ENCODE data around the gene DHX30. TPM values are rescaled to one million over a fixed set of nuclear protein-coding genes. Genes with fewer than 3 reads are reported as not detected.

DHX30 gene
- total RNA-seq, 1 donor, result 51.5 TPM

DNA sequence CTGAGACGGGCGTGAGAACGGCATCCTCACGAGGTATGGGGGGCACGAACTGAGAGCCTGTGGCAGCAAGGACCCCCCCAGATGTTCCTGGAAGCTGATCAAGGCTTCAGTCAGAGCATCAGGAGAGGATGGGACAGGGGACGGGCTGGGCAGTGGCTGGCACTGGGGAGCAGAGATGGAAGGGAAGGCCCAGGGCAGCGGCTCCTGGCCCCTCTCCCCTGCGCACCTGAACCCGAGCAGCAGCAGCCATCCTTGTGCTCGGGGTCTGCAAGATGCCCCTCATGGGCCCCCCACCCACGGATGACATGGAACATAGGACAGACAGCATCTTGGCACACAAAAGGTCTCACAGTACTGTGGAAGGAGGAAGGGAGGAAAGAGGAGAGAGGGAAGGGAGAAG lies 51.3 kb downstream of the DHX30 start:
- no peak overlapping the region for H3K4me3 ChIP-seq (ENCODE audit: low read depth, low read length)
- DNase-seq (ENCODE audit: low read depth), result no peak
- TF ChIP-seq, protein P1, sequence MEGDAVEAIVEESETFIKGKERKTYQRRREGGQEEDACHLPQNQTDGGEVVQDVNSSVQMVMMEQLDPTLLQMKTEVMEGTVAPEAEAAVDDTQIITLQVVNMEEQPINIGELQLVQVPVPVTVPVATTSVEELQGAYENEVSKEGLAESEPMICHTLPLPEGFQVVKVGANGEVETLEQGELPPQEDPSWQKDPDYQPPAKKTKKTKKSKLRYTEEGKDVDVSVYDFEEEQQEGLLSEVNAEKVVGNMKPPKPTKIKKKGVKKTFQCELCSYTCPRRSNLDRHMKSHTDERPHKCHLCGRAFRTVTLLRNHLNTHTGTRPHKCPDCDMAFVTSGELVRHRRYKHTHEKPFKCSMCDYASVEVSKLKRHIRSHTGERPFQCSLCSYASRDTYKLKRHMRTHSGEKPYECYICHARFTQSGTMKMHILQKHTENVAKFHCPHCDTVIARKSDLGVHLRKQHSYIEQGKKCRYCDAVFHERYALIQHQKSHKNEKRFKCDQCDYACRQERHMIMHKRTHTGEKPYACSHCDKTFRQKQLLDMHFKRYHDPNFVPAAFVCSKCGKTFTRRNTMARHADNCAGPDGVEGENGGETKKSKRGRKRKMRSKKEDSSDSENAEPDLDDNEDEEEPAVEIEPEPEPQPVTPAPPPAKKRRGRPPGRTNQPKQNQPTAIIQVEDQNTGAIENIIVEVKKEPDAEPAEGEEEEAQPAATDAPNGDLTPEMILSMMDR (IDR thresholded peaks at IDR 0.05; ENCODE audit: insufficient read depth, low read length), result no peak

DNA sequence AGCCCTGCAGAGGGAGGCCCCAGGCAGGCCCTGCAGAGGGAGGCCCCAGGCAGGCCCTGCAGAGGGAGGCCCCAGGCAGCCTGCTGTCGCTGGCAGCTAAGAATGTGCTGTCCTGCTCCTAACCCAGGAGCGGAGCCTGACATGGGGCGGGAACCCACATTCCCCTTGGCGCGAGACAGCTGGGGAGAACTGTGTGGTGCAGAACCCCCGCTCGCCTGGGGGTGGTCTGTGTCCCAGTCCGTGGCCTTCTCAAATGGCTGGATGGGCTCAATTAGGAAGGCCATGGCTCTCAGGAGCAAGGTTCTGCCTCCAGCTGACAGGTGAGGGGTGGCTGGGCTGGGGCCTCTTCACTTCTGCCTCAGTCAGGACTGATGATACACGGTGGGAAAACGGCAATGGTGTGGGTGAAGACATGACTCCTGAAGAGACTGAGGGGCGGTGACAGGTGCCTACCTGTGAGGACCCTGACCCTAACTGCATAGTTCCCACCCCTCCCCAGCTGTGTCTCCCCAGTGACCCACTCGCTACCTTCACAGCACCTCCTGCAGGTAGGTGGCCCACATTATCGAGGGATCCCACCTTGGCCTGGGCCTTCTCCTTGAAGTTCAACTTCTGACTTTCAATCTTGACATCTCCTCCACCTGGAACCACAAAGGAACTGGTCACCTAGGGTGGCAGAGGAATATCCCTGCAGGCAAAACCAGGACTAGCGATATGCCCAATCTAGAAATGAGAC lies 52.0 kb downstream of the DHX30 start:
- no peak for DNase-seq (ENCODE audit: low read depth)
- H3K4me3 ChIP-seq (ENCODE audit: low read depth, low read length), result no peak overlapping the region
- TF ChIP-seq, protein P1 (IDR thresholded peaks at IDR 0.05; ENCODE audit: insufficient read depth, low read length), result no peak

DNA sequence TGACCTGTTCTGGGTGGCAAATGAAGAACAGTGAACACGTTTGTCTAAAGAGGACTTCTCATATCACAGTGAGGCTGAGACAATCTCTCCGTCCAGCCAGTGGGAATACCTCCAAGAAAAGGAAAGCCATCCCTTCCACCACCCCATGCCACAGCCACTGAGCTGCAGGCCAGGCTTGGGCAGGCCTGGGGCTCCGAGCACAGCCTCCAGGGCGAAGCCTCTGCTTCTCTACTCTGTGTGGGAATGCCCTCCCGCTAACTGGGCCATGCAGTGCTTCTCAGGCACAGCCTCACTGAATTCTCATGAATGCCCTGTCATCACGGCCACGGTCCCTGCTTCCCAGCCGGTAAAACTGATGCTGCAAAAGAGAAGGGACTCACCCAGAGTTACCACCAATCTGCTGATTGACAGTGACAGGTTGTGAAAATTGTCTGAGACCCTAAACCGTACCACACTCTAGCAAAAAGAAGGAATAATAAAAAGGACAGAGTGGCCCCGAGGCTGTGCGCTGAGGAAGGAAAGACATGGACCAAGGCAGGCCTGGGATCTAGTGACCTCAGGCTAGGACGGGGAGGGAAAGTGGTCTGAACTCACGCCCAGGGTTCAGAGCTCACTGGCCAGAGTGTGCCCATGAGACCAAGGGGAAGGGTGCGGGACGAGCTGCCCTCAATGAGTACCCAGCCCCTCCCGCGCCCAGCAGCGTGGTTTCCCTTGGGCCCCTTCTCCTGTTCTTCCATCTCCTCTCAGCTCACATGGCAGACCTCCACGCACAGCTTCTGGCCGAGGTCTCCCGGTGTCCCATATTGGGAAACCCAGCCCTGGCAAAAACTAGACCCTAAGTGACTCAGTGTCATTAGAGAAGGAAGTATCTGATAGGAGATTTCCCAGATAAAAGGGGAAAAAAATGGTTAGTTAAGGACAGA lies 52.8 kb downstream of the DHX30 start:
- TF ChIP-seq, protein P1 (IDR thresholded peaks at IDR 0.05; ENCODE audit: insufficient read depth, low read length), result no peak
- DNase-seq (ENCODE audit: low read depth), result no peak
- H3K4me3 ChIP-seq (ENCODE audit: low read depth, low read length), result no peak overlapping the region

DNA sequence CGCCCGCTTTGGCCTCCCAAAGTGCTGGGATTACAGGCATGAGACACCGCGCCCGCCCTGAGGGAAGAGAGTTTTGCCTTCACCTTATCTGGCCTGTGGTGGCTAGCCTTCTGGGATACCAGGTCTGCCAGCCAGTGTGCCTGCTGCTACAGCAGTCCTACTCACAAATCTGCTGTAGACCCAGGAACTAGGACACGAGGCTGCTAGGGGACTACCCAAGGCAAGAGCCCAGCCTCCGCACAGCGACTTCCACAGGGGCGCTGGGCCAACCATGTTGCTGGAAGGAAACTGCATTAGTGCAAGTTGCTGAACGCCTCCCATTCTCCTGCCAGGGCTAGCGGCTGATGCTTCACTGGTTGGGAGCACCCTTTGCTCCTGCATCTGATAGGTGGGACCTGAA lies 53.7 kb downstream of the DHX30 start:
- TF ChIP-seq, protein P1 (IDR thresholded peaks at IDR 0.05; ENCODE audit: insufficient read depth, low read length), result no peak
- H3K4me3 ChIP-seq (ENCODE audit: low read depth, low read length), result no peak overlapping the region
- DNase-seq (ENCODE audit: low read depth), result no peak

DNA sequence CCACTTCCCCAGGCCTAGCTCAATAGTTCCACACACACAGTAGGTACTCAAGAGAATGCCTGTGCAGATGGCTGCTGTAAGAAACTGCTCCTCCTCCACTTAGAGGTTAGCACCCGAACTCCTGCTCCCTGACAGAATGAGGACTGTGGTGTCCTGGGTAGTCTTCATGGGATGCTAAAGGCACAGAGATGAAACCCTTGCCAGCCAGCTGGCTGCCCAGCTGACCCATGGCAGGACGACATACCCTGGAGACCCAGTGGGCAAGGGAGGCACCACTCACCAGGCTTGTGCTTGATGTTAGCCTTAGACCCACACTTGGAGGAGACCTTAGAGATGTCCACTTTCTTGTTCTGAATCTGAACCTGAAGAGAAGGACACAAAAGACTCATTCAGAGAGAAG lies 54.2 kb downstream of the DHX30 start:
- DNase-seq (ENCODE audit: low read depth), result no peak
- TF ChIP-seq, protein P1 (IDR thresholded peaks at IDR 0.05; ENCODE audit: insufficient read depth, low read length), result no peak
- H3K4me3 ChIP-seq (ENCODE audit: low read depth, low read length), result no peak overlapping the region

DNA sequence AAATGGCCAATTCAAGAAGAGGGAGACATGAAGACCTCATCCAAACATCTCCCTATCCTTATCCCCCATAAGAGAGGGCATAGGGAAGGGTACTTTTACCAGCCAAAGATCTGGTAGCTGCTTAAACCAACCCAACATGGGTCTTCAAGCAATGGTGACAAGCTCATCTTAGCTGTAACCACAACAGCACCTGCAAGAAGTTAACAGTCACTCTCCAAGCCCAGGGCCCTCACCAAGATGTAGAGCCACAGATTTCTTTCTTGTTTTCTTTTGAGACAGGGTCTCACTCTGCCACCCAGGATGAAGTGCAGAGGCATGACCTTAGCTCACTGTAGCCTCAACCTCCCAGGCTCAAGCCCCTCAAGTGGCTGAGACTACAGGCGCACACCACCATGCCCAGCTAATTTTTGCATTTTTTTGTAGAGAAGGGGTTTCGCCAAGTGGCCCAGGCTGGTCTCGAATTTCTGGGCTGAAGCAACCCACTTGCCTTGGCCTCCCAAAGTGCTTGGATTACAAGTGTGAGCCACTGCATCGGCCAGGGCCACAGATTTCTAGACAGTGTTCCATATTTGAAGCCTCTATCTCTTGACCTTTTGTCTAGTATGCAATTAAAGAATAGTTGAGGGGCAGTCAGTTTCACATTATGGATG lies 57.1 kb downstream of the DHX30 start:
- no peak for DNase-seq (ENCODE audit: low read depth)
- TF ChIP-seq, protein P1 (IDR thresholded peaks at IDR 0.05; ENCODE audit: insufficient read depth, low read length), result no peak
- no peak overlapping the region for H3K4me3 ChIP-seq (ENCODE audit: low read depth, low read length)
